GM23248 (cell line): ENCODE measurements around the gene CCNJ. TPM values are rescaled to one million over a fixed set of nuclear protein-coding genes. Genes with fewer than 3 reads are reported as not detected.
"Not testable (repeated sequence)": the region's sequence is repeated elsewhere in the genome, so short reads cannot be mapped to it uniquely, and the experiment has no call there.

Experiments
- DNase-seq: peaks from one replicate; pipeline ENCODE4 v3.0.0-alpha.2; 2015
- H2AFZ ChIP-seq: fragments of 200-600 bp; sonication (generic); 2 replicates; pipeline ENCODE4 v1.6.1; 2016; ENCODE audit warnings: antibody characterized with exemption
- H3F3A ChIP-seq: fragments of 200-600 bp; sonication (generic); 2 replicates; pipeline ENCODE4 v1.6.1; 2016; ENCODE audit warnings: mild to moderate bottlenecking, antibody characterized with exemption, mixed run types; ENCODE audit not compliant: insufficient read depth
- H3K27ac ChIP-seq: fragments of 200-600 bp; sonication (generic); 2 replicates; pipeline ENCODE4 v1.5.1; 2016; ENCODE audit warnings: mild to moderate bottlenecking
- H3K27me3 ChIP-seq: fragments of 200-600 bp; sonication (generic); replicated peaks from 2 replicates; pipeline ENCODE4 v1.6.1; 2016; ENCODE audit warnings: mild to moderate bottlenecking; ENCODE audit not compliant: insufficient read depth
- H3K36me3 ChIP-seq: fragments of 200-600 bp; sonication (generic); 2 replicates; pipeline ENCODE4 v1.6.1; 2016; ENCODE audit warnings: low read depth, mild to moderate bottlenecking
- H3K4me1 ChIP-seq: fragments of 200-600 bp; sonication (generic); 2 replicates; pipeline ENCODE4 v1.6.1; 2016; ENCODE audit warnings: mild to moderate bottlenecking; ENCODE audit not compliant: insufficient read depth
- H3K4me2 ChIP-seq: fragments of 200-600 bp; sonication (generic); one replicate; pipeline ENCODE4 v1.6.1; 2016; ENCODE audit warnings: mild to moderate bottlenecking; ENCODE audit not compliant: unreplicated experiment
- H3K4me3 ChIP-seq: fragments of 200-600 bp; sonication (generic); 2 replicates; pipeline ENCODE4 v1.5.1; 2016; ENCODE audit warnings: mild to moderate bottlenecking
- H3K79me2 ChIP-seq: fragments of 200-600 bp; sonication (generic); 2 replicates; pipeline ENCODE4 v1.6.1; 2016; ENCODE audit warnings: mild to moderate bottlenecking; ENCODE audit not compliant: insufficient read depth
- H3K9ac ChIP-seq: fragments of 200-600 bp; sonication (generic); 2 replicates; pipeline ENCODE4 v1.6.1; 2016; ENCODE audit warnings: mild to moderate bottlenecking
- H3K9me2 ChIP-seq: fragments of 200-600 bp; sonication (generic); 2 replicates; pipeline ENCODE4 v1.6.1; 2016; ENCODE audit warnings: mixed run types, mild to moderate bottlenecking, moderate library complexity; ENCODE audit not compliant: insufficient read depth
- H3K9me3 ChIP-seq: fragments of 200-600 bp; sonication (generic); one replicate; pipeline ENCODE4 v1.6.1; 2017; ENCODE audit warnings: low read depth
- H4K20me1 ChIP-seq: fragments of 200-600 bp; sonication (generic); 2 replicates; pipeline ENCODE4 v1.6.0; 2016; ENCODE audit not compliant: insufficient read depth
- EZH2 ChIP-seq: fragments of 200-600 bp; sonication (generic); IDR thresholded peaks from 2 replicates; pipeline ENCODE4 v1.6.1; 2018; ENCODE audit warnings: antibody characterized with exemption, mild to moderate bottlenecking; ENCODE audit not compliant: insufficient read depth, poor library complexity, severe bottlenecking
- EZH2phosphoT487 ChIP-seq: fragments of 200-600 bp; sonication (generic); IDR thresholded peaks from 2 replicates; pipeline ENCODE4 v1.6.1; 2018; ENCODE audit warnings: antibody characterized with exemption, moderate library complexity, mild to moderate bottlenecking, low read depth; ENCODE audit not compliant: insufficient read depth
- WGBS, 2 experiments: methylation state at CpG; one replicate each; pipeline ENCODE4 v1.1.6; 2015 to 2017; ENCODE audit warnings: low lambda C conversion rate in 2 of 2, low coverage in 1 of 2; ENCODE audit errors: missing lambda C conversion rate in 2 of 2; 5-methylcytosine and 5-hydroxymethylcytosine counted together
- in situ Hi-C: fragments of 300-500 bp; cut with MboI; formaldehyde crosslinking; loops from 2 replicates; pipeline ENCODE4 v1.15.0; 2020
- polyA plus RNA-seq: library from polyadenylated mRNA; unstranded; fragments of >200 nt; fragmentation: Nextera tagmentation; extraction: Ambion mirVana; gene quantifications from 2 replicates; pipeline ENCODE4 v1.2.1, GENCODE V29; 2016
- total RNA-seq: library from RNA; depleted of rRNA; stranded (reverse); fragments of >200 nt; shearing (Covaris generic); gene quantifications from 2 replicates; pipeline ENCODE4 v1.2.3, GENCODE V29; 2014

CCNJ gene
- total and polyA plus RNA-seq, 2 experiments from 2014 or later, result 2.7 to 2.9 TPM

GRCh38 chr10:96047004-96047649 lies 3.7 kb downstream of the CCNJ start:
- Histone ChIP-seq H3K4me3 (no peak overlapping the region), H3K79me2 (peaks cover 78% of the 10 kb centered on the region), H3K9ac (no peak overlapping the region), H4K20me1 (no peaks in the 10 kb centered on the region), H3K27ac (no peak overlapping the region), H3K9me2 (no peaks in the 10 kb centered on the region), H3K36me3 (peaks cover 14% of the 10 kb centered on the region), H3F3A (peaks cover 12% of the 10 kb centered on the region; the same call in 1 of the 2 replicates), H2AFZ (no peak overlapping the region), H3K4me1 (peaks cover 11% of the 10 kb centered on the region), H3K27me3 (no peaks in the 10 kb centered on the region), H3K4me2 (no peak overlapping the region), H3K9me3 (no peaks in the 10 kb centered on the region)
- TF ChIP-seq EZH2phosphoT487, result no peak
- no peak for TF ChIP-seq EZH2
- 85 to 86% methylated on average over 4 of the region's 4 CpGs for WGBS, 2 experiments
- DNase-seq, result no peak
- in situ Hi-C loops, result no loop called here

DNA sequence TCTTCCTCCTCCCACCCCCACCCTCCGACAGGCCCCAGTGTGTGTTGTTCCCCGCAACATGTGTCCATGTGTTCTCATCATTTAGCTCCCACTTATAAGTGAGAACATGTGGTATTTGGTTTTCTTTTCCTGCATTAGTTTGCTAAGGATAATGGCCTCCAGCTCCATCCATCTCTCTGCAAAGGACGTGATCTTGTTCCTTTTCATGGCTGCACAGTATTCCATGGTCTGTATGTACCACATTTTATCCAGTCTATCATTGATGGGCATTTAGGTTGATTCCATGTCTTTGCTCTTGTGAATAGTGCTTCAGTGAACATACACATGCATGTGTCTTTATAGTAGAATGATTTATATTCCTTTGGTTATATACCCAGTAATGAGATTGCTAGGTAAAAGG lies 4.5 kb downstream of the CCNJ start:
- H3F3A ChIP-seq, DNase-seq, H2AFZ ChIP-seq, H3K4me1 ChIP-seq, H3K27me3 ChIP-seq, in situ Hi-C loops, H3K27ac ChIP-seq, H4K20me1 ChIP-seq, H3K4me2 ChIP-seq, H3K4me3 ChIP-seq, H3K9me3 ChIP-seq, H3K9me2 ChIP-seq, H3K9ac ChIP-seq: not testable (repeated sequence)
- peaks cover 86% of the 10 kb centered on the region for H3K79me2 ChIP-seq
- H3K36me3 ChIP-seq, result peaks cover 14% of the 10 kb centered on the region
- 91 to 93% methylated on average over 3 of the region's 3 CpGs for WGBS, 2 experiments

- peaks cover 98% of the 10 kb centered on the region for H3K79me2 ChIP-seq
- H3K4me3 ChIP-seq, result no peak overlapping the region
- H2AFZ ChIP-seq, result no peak overlapping the region
- H3K27ac ChIP-seq, result no peak overlapping the region
- no peaks in the 10 kb centered on the region for H3K9me2 ChIP-seq
- in situ Hi-C loops, result no loop called here
- H4K20me1 ChIP-seq, result no peaks in the 10 kb centered on the region
- TF ChIP-seq EZH2 (no peak), EZH2phosphoT487 (no peak)
- H3K4me2 ChIP-seq, result no peak overlapping the region
- peaks cover 14% of the 10 kb centered on the region for H3K36me3 ChIP-seq
- peaks cover 6% of the 10 kb centered on the region; the same call in 1 of the 2 replicates for H3F3A ChIP-seq
- H3K9ac ChIP-seq, result no peak overlapping the region
- H3K4me1 ChIP-seq, result peaks cover 7% of the 10 kb centered on the region; the same call in 1 of the 2 replicates
- H3K27me3 ChIP-seq, result no peaks in the 10 kb centered on the region
- 86 to 88% methylated on average over 2 of the region's 2 CpGs for WGBS, 2 experiments
- no peaks in the 10 kb centered on the region for H3K9me3 ChIP-seq
- DNase-seq, result no peak
Observed at GRCh38 chr10:96049340-96049739, 6.0 kb downstream of the CCNJ start.

DNA sequence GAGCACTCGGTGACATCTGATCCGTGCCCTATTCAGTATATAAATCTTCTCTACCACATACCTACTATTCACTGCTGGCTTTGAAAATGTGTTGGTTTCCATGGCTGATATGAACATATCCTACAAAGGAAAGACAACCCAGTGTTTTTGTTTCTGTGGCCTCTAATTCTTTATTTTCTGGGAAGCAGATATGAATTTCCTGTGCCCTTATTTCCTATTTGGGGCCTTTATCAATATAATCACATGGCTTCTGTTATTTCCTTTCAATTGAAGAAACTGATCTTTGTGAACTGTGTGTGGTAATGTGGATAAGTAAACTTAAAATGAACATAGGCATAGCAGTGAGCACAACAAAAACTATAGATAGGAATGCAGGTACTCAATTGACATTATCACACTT lies 10.6 kb downstream of the CCNJ start:
- no peaks in the 10 kb centered on the region for H3K27me3 ChIP-seq
- peaks cover 31% of the 10 kb centered on the region for H3K36me3 ChIP-seq
- H3K27ac ChIP-seq, result no peak overlapping the region
- no peaks in the 10 kb centered on the region for H3K9me3 ChIP-seq
- no peak overlapping the region for H3K9ac ChIP-seq
- H3K9me2 ChIP-seq, result no peaks in the 10 kb centered on the region
- H3K4me3 ChIP-seq, result no peak overlapping the region
- H3K4me1 ChIP-seq, result no peaks in the 10 kb centered on the region
- in situ Hi-C loops, result no loop called here
- H2AFZ ChIP-seq, result no peak overlapping the region
- no peaks in the 10 kb centered on the region for H4K20me1 ChIP-seq
- H3K79me2 ChIP-seq, result peaks cover 69% of the 10 kb centered on the region
- WGBS, 2 experiments, result 86 to 87% methylated on average over 2 of the region's 2 CpGs
- H3K4me2 ChIP-seq, result no peak overlapping the region
- no peak for TF ChIP-seq EZH2
- TF ChIP-seq EZH2phosphoT487, result no peak
- H3F3A ChIP-seq, result no peaks in the 10 kb centered on the region
- DNase-seq, result no peak

DNA sequence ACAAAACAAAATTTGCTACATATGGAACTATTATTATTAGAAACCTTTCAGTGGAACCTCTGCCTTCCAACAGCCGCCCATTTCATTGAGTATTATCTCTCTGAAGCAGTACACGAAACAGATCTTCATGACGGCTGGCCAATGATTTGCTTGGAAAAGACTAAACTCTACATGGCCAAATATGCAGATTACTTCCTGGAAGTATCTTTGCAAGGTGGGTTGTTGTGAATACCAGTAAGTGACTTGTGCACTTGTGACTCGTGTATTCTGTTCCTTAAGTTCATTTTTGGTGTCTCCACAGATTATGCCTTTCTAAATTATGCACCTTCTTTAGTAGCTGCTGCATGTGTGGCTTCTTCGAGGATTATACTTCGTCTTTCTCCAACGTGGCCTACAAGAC lies 13.4 kb downstream of the CCNJ start:
- Histone ChIP-seq H2AFZ (no peak overlapping the region), H3K4me2 (no peak overlapping the region), H3K4me3 (no peak overlapping the region), H3K27me3 (no peaks in the 10 kb centered on the region), H3K27ac (no peak overlapping the region), H3K9me2 (no peaks in the 10 kb centered on the region), H3K9me3 (no peaks in the 10 kb centered on the region), H3K79me2 (peaks cover 41% of the 10 kb centered on the region), H3K4me1 (no peaks in the 10 kb centered on the region), H4K20me1 (no peaks in the 10 kb centered on the region), H3F3A (no peaks in the 10 kb centered on the region; the same call in 1 of the 2 replicates), H3K36me3 (peaks cover 27% of the 10 kb centered on the region), H3K9ac (no peak overlapping the region)
- in situ Hi-C loops, result no loop called here
- DNase-seq, result no peak
- TF ChIP-seq EZH2 (no peak), EZH2phosphoT487 (no peak)
- 98 to 99% methylated on average over 7 of the region's 7 CpGs for WGBS, 2 experiments
